ENCODE data around the gene LRRC8C. TPM values are rescaled to one million over a fixed set of nuclear protein-coding genes. Genes with fewer than 3 reads are reported as not detected.

LRRC8C gene
- total RNA-seq, 1 donor from 2014 or later = 6.2 TPM

- peak overlapping the region; percentile 84 for H3K27ac ChIP-seq (replicated peaks)
- intact Hi-C loops (cut with micrococcal nuclease) = no loop called here
- H3K4me3 ChIP-seq = no peak overlapping the region
- H3K4me1 ChIP-seq = peaks cover 66% of the 10 kb centered on the region
- peaks cover 4% of the 10 kb centered on the region for H3K9me3 ChIP-seq (replicated peaks)
- H3K27me3 ChIP-seq (ENCODE audit: low read depth) = no peaks in the 10 kb centered on the region
- TF ChIP-seq, protein P1, sequence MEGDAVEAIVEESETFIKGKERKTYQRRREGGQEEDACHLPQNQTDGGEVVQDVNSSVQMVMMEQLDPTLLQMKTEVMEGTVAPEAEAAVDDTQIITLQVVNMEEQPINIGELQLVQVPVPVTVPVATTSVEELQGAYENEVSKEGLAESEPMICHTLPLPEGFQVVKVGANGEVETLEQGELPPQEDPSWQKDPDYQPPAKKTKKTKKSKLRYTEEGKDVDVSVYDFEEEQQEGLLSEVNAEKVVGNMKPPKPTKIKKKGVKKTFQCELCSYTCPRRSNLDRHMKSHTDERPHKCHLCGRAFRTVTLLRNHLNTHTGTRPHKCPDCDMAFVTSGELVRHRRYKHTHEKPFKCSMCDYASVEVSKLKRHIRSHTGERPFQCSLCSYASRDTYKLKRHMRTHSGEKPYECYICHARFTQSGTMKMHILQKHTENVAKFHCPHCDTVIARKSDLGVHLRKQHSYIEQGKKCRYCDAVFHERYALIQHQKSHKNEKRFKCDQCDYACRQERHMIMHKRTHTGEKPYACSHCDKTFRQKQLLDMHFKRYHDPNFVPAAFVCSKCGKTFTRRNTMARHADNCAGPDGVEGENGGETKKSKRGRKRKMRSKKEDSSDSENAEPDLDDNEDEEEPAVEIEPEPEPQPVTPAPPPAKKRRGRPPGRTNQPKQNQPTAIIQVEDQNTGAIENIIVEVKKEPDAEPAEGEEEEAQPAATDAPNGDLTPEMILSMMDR (IDR thresholded peaks at IDR 0.05; ENCODE audit: borderline replicate concordance) = no peak
- H3K36me3 ChIP-seq = no peaks in the 10 kb centered on the region
- DNase-seq = no peak
Observed at GRCh38 chr1:89613928-89614327, 19.0 kb upstream of the LRRC8C start.

GRCh38 chr1:89615676-89616598, 17.0 kb upstream of the LRRC8C start:
- Histone ChIP-seq H3K4me1 (peaks cover 45% of the 10 kb centered on the region), H3K9me3 (replicated peaks) (peaks cover 4% of the 10 kb centered on the region), H3K36me3 (no peaks in the 10 kb centered on the region), H3K4me3 (no peak overlapping the region), H3K27ac (replicated peaks) (peak overlapping the region; percentile 84), H3K27me3 (ENCODE audit: low read depth) (no peaks in the 10 kb centered on the region)
- TF ChIP-seq, protein P1 (IDR thresholded peaks at IDR 0.05; ENCODE audit: borderline replicate concordance) = peak; percentile 58
- no peak for DNase-seq
- intact Hi-C loops (cut with micrococcal nuclease) = no loop called here

- Histone ChIP-seq H3K9me3 (replicated peaks) (peaks cover 4% of the 10 kb centered on the region), H3K27me3 (ENCODE audit: low read depth) (no peaks in the 10 kb centered on the region), H3K4me1 (peaks cover 45% of the 10 kb centered on the region), H3K27ac (replicated peaks) (peak overlapping the region; percentile 84), H3K4me3 (no peak overlapping the region), H3K36me3 (no peaks in the 10 kb centered on the region)
- intact Hi-C loops (cut with micrococcal nuclease) = no loop called here
- TF ChIP-seq, protein P1 (IDR thresholded peaks at IDR 0.05; ENCODE audit: borderline replicate concordance) = no peak
- DNase-seq = no peak
Observed at GRCh38 chr1:89616844-89617627, 15.9 kb upstream of the LRRC8C start.

- Histone ChIP-seq H3K4me1 (peaks cover 34% of the 10 kb centered on the region), H3K4me3 (no peak overlapping the region), H3K36me3 (no peaks in the 10 kb centered on the region), H3K9me3 (replicated peaks) (peaks cover 4% of the 10 kb centered on the region), H3K27me3 (ENCODE audit: low read depth) (no peaks in the 10 kb centered on the region), H3K27ac (replicated peaks) (no peak overlapping the region)
- TF ChIP-seq, protein P1 (IDR thresholded peaks at IDR 0.05; ENCODE audit: borderline replicate concordance) = no peak
- DNase-seq = no peak
- intact Hi-C loops (cut with micrococcal nuclease) = no loop called here
Observed at GRCh38 chr1:89620664-89621063, 12.3 kb upstream of the LRRC8C start.

DNA sequence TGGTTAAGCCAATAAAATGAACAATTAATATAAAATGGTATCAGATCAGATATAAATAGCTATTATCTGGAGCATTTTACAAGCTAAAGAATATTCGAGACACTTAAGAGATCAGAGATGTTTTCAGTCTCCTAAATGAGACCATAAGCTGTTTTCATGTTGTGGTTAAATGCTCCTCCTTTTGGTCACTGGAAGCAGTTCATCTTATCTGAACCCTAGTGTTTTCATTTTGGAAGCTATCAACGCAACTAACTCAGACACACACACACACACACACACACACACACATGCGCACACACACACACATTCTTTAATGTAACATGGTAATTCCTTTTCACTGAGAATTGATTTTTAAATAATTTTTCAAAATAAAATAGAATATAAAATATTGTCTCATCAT, 10.0 kb upstream of the LRRC8C start:
- intact Hi-C loops (cut with micrococcal nuclease) = no loop called here
- no peaks in the 10 kb centered on the region for H3K36me3 ChIP-seq
- TF ChIP-seq, protein P1 (IDR thresholded peaks at IDR 0.05; ENCODE audit: borderline replicate concordance) = no peak

More for the DNA sequence above, 10.0 kb upstream of the LRRC8C start:
- Histone ChIP-seq H3K9me3 (replicated peaks) (peaks cover 1% of the 10 kb centered on the region), H3K4me1 (peaks cover 20% of the 10 kb centered on the region), H3K27ac (replicated peaks) (no peak overlapping the region), H3K4me3 (no peak overlapping the region), H3K27me3 (ENCODE audit: low read depth) (no peaks in the 10 kb centered on the region)
- DNase-seq = no peak

All from left ventricle myocardium inferior (tissue), 1 donor.